ENCODE data around the gene CENPB.

- TF ChIP-seq CTCF (IDR thresholded peaks at IDR 0.05) (no peak), POLR2A (IDR thresholded peaks at IDR 0.05) (no peak)
Observed at GRCh38 chr20:3757268-3757667, 29.3 kb downstream of the CENPB start.

Measured in esophagus squamous epithelium (tissue), 4 donors.